IMR-90 (cell line): ENCODE results near the gene AP3B1. TPM values are rescaled to one million over a fixed set of nuclear protein-coding genes. Genes with fewer than 3 reads are reported as not detected.

ENCODE experiments used
- ATAC-seq: fragments of 200-7000 bp; cut with Tn5 transposase; 2 replicates; pipeline ENCODE4 v1.9.1; 2020; ENCODE audit warnings: low read depth, mild to moderate bottlenecking, moderate library complexity
- BruUV-seq: library from RNA; stranded (reverse); fragments of 400-500 nt; replicated peaks from 2 replicates; lab custom pipeline; 2021; lab: Mats Ljungman, UMichigan
- CTCF ChIA-PET: fragments of 300-600 bp; formaldehyde crosslinking; extraction: SDS; loops from one replicate; lab custom pipeline; 2021; ENCODE audit warnings: antibody characterized with exemption; lab: Yijun Ruan, JAX
- POLR2A ChIA-PET: fragments of 300-600 bp; sonication (Branson Sonifier 250); formaldehyde crosslinking; loops from one replicate; lab custom pipeline; 2022; ENCODE audit warnings: antibody characterized with exemption; ENCODE audit not compliant: unreplicated experiment; lab: Charles Lee
- DNase-seq: peaks from one replicate; pipeline ENCODE4 v3.0.0; 2013
- H2AFZ ChIP-seq: replicated peaks from 2 replicates; pipeline ENCODE3; 2013; ENCODE audit warnings: low read length, mild to moderate bottlenecking; ENCODE audit not compliant: poor library complexity
- H2AK5ac ChIP-seq: 2 replicates; pipeline ENCODE4 v1.6.1; 2013; ENCODE audit warnings: low read depth, low read length, inconsistent platforms
- H2AK9ac ChIP-seq: replicated peaks from 2 replicates; pipeline ENCODE3; 2013; ENCODE audit warnings: mild to moderate bottlenecking, low read depth, low read length, moderate library complexity; ENCODE audit not compliant: poor library complexity
- H2BK120ac ChIP-seq: 2 replicates; pipeline ENCODE4 v1.6.1; 2013; ENCODE audit warnings: low read depth, low read length, inconsistent platforms
- H2BK15ac ChIP-seq: 3 replicates; pipeline ENCODE4 v1.6.1; 2013; ENCODE audit warnings: low read depth, low read length, inconsistent platforms
- H2BK20ac ChIP-seq: 2 replicates; pipeline ENCODE4 v1.6.1; 2013; ENCODE audit warnings: low read depth, mild to moderate bottlenecking, inconsistent platforms, low read length, moderate library complexity
- H2BK5ac ChIP-seq: 2 replicates; pipeline ENCODE4 v1.6.1; 2013; ENCODE audit warnings: mild to moderate bottlenecking, low read depth, low read length, inconsistent platforms; ENCODE audit not compliant: poor library complexity, severe bottlenecking
- H3K14ac ChIP-seq: replicated peaks from 2 replicates; pipeline ENCODE4 v1.6.1; 2013; ENCODE audit warnings: low read depth, low read length, inconsistent platforms
- H3K18ac ChIP-seq: 2 replicates; pipeline ENCODE4 v1.6.1; 2013; ENCODE audit warnings: low read depth, low read length, control low read depth
- H3K23ac ChIP-seq: 2 replicates; pipeline ENCODE4 v1.6.1; 2013; ENCODE audit warnings: low read depth, low read length, inconsistent platforms
- H3K27ac ChIP-seq: 2 replicates; pipeline ENCODE4 v1.5.1; 2013; ENCODE audit warnings: mild to moderate bottlenecking, control low read depth, low read length; ENCODE audit not compliant: insufficient read depth
- H3K27me3 ChIP-seq: 2 replicates; pipeline ENCODE4 v1.6.1; 2013; ENCODE audit warnings: low read length; ENCODE audit not compliant: control insufficient read depth, insufficient read depth
- H3K36me3 ChIP-seq: 2 replicates; pipeline ENCODE4 v1.6.1; 2013; ENCODE audit warnings: low read length, mixed read lengths; ENCODE audit not compliant: control insufficient read depth, insufficient read depth
- H3K4ac ChIP-seq: 2 replicates; pipeline ENCODE4 v1.6.1; 2013; ENCODE audit warnings: low read depth, low read length, inconsistent platforms
- H3K4me1 ChIP-seq: 2 replicates; pipeline ENCODE4 v1.6.1; 2013; ENCODE audit warnings: low read length, mixed read lengths; ENCODE audit not compliant: control insufficient read depth, insufficient read depth
- H3K4me2 ChIP-seq: 2 replicates; pipeline ENCODE4 v1.6.1; 2013; ENCODE audit warnings: low read depth, mild to moderate bottlenecking, control low read depth, low read length, moderate library complexity
- H3K4me3 ChIP-seq: 2 replicates; pipeline ENCODE4 v1.5.1; 2013; ENCODE audit warnings: low read depth, mild to moderate bottlenecking, control low read depth, low read length, moderate library complexity; ENCODE audit not compliant: insufficient read depth
- H3K56ac ChIP-seq: 2 replicates; pipeline ENCODE4 v1.6.1; 2013; ENCODE audit warnings: low read length, inconsistent platforms; ENCODE audit not compliant: insufficient read depth; ENCODE audit errors: extremely low read depth
- H3K79me1 ChIP-seq, 2 experiments: 2 replicates each; pipeline ENCODE4 v1.6.1; 2013; ENCODE audit warnings: low read length in 2 of 2, inconsistent platforms in 1 of 2, low read depth in 1 of 2
- H3K9ac ChIP-seq: 2 replicates; pipeline ENCODE4 v1.6.1; 2013; ENCODE audit warnings: low read depth, low read length, control low read depth
- H3K9me1 ChIP-seq: 2 replicates; pipeline ENCODE4 v1.6.1; 2013; ENCODE audit warnings: low read length, inconsistent platforms; ENCODE audit not compliant: insufficient read depth
- H3K9me3 ChIP-seq: 2 replicates; pipeline ENCODE4 v1.6.1; 2013; ENCODE audit warnings: low read length; ENCODE audit not compliant: control insufficient read depth, insufficient read depth
- H4K20me1 ChIP-seq: 2 replicates; pipeline ENCODE4 v1.6.1; 2013; ENCODE audit warnings: low read length, inconsistent platforms; ENCODE audit not compliant: insufficient read depth
- H4K5ac ChIP-seq: 2 replicates; pipeline ENCODE4 v1.6.1; 2013; ENCODE audit warnings: mild to moderate bottlenecking, low read depth, low read length, control low read depth
- H4K8ac ChIP-seq, 2 experiments: 2 replicates each; pipeline ENCODE4 v1.6.1; 2013; ENCODE audit warnings: low read depth in 2 of 2, low read length in 2 of 2, control low read depth in 1 of 2, inconsistent platforms in 1 of 2
- H4K91ac ChIP-seq: 2 replicates; pipeline ENCODE4 v1.6.1; 2013; ENCODE audit warnings: low read depth, low read length, inconsistent platforms; ENCODE audit not compliant: insufficient read depth
- CHD1 ChIP-seq: IDR thresholded peaks from 2 replicates; pipeline ENCODE4 v1.6.1; 2012; ENCODE audit warnings: low read depth, low read length, improper control_type of control experiment
- FOS ChIP-seq: fragments of 150-350 bp; IDR thresholded peaks from 2 replicates; pipeline ENCODE4 v1.6.1; 2016; ENCODE audit warnings: low read depth, low read length
- WGBS, 2 experiments: methylation state at CpG; one replicate each; pipeline versions ENCODE4 v1.1.5 to v1.1.7; 2013; ENCODE audit warnings: missing lambda C conversion rate in 2 of 2; ENCODE audit not compliant: insufficient read length in 1 of 2; ENCODE audit errors: extremely low coverage in 2 of 2; 5-methylcytosine and 5-hydroxymethylcytosine counted together
- dilution Hi-C: fragments of 300-500 bp; cut with HindIII; formaldehyde crosslinking; loops from one replicate; pipeline ENCODE4 v1.14.3; 2018; ENCODE audit warnings: low sequenced_read_pairs; ENCODE audit not compliant: unreplicated experiment
- in situ Hi-C: fragments of 300-500 bp; cut with MboI; formaldehyde crosslinking; loops from 3 replicates; pipeline ENCODE4 v1.14.3; 2019; ENCODE audit warnings: low sequenced_read_pairs, inconsistent platforms, mixed read lengths
- intact Hi-C: fragments of 100-400 bp; cut with micrococcal nuclease; formaldehyde crosslinking; loops from 2 replicates; pipeline ENCODE4 v1.10.0; 2022
- polyA plus RNA-seq, 3 experiments: library from polyadenylated mRNA; depleted of rRNA; stranded (reverse); fragments of >200 nt; gene quantifications; 2 replicates each; pipeline ENCODE4 v1.2.3, GENCODE V29; 2012; ENCODE audit warnings: low replicate concordance in 1 of 3
- total RNA-seq: library from RNA; depleted of rRNA; stranded (reverse); fragments of >200 nt; gene quantifications from 2 replicates; pipeline ENCODE4 v1.2.3, GENCODE V29; 2012
- TF ChIP-seq, protein P1 (sequence below): fragments of 150-350 bp; IDR thresholded peaks from 2 replicates; pipeline ENCODE4 v1.6.1; 2017; ENCODE audit warnings: mild to moderate bottlenecking, antibody characterized with exemption, low read length, low read depth

AP3B1 gene
- total and polyA plus RNA-seq, 2 of the 4 experiments (the other 2 are of a cell fraction), result 33.1 to 59.0 TPM

DNA sequence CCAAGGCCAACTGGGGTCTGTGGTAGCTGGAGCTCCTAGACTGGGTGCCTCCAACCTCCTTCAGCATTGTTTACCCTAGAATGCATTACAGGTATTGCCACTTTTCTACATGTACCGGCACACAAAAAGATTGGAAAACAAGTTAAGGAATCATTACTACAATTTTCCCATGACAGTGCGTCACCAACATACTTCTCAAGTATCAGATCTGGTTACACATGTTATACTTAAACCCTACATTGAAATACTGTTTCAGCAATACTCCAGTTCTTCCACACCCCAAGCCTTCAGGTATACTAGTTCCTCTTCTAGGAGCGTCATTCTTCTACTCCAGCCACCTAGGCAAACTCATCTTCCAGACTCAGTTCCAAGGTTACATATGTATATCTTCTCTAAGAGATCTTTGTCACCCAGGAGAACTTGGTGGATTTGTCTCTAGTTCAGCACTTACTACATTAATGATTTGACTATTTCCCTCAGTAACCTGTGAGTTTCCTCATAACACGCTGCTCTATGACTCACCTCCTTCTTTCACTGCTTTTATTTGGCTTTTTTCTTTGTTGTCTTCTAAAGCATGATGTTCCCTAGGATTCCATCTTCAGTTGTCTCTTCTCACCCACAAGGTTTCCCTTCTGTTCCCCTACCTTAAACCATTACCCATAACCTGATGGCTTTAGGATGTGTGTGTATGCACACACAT is 217.0 kb downstream of the AP3B1 start:
- H3K9me1 ChIP-seq, result no peaks in the 10 kb centered on the region
- no peak overlapping the region for H2AK5ac ChIP-seq
- no peak overlapping the region for H3K9ac ChIP-seq
- no peaks in the 10 kb centered on the region for H3K9me3 ChIP-seq
- in situ Hi-C loops (no loop called here), dilution Hi-C loops (no loop called here), intact Hi-C loops (no loop called here)
- 100% methylated on average over 2 of the region's 4 CpGs; no CpG with 5 or more reads in 1 of the 2 experiments for WGBS, 2 experiments
- H4K20me1 ChIP-seq, result no peaks in the 10 kb centered on the region
- no peak overlapping the region for H3K18ac ChIP-seq
- no peak overlapping the region for H4K8ac ChIP-seq
- H3K4me3 ChIP-seq, result no peak overlapping the region
- ATAC-seq, result no peak
- H3K4me2 ChIP-seq, result no peak overlapping the region
- no peaks in the 10 kb centered on the region for H3K4me1 ChIP-seq
- H3K56ac ChIP-seq, result no peak overlapping the region
- no peak overlapping the region for H2BK120ac ChIP-seq
- no peak for DNase-seq
- H3K79me1 ChIP-seq, result no peaks in the 10 kb centered on the region; a peak in 1 of 4 replicates
- H3K27ac ChIP-seq, result no peak overlapping the region
- no peak overlapping the region for H3K23ac ChIP-seq
- H2BK5ac ChIP-seq, result no peak overlapping the region
- no peak overlapping the region for H2AK9ac ChIP-seq
- no peak overlapping the region for H4K5ac ChIP-seq
- no peaks in the 10 kb centered on the region for H3K36me3 ChIP-seq
- TF ChIP-seq FOS, result no peak
- TF ChIP-seq, protein P1, sequence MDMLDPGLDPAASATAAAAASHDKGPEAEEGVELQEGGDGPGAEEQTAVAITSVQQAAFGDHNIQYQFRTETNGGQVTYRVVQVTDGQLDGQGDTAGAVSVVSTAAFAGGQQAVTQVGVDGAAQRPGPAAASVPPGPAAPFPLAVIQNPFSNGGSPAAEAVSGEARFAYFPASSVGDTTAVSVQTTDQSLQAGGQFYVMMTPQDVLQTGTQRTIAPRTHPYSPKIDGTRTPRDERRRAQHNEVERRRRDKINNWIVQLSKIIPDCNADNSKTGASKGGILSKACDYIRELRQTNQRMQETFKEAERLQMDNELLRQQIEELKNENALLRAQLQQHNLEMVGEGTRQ, result no peak
- TF ChIP-seq CHD1, result no peak
- H3K27me3 ChIP-seq, result no peaks in the 10 kb centered on the region
- no peak overlapping the region for H2AFZ ChIP-seq
- H3K4ac ChIP-seq, result no peak overlapping the region
- H2BK15ac ChIP-seq, result no peak overlapping the region
- H4K91ac ChIP-seq, result no peak overlapping the region
- ChIA-PET POLR2A (no interaction called here), CTCF (no interaction called here)
- H3K14ac ChIP-seq, result no peak overlapping the region
- no TSS peak for BruUV-seq
- no peak overlapping the region for H2BK20ac ChIP-seq
